Fibroblast of skin of back (primary cell): ENCODE results near the gene MLIP.
"Not testable (repeated sequence)": the region's sequence is repeated elsewhere in the genome, so short reads cannot be mapped to it uniquely, and the experiment has no call there.

ENCODE experiments used
- DNase-seq: peaks from one replicate; pipeline ENCODE4 v3.0.0-alpha.2; 2013

Gene MLIP

DNA sequence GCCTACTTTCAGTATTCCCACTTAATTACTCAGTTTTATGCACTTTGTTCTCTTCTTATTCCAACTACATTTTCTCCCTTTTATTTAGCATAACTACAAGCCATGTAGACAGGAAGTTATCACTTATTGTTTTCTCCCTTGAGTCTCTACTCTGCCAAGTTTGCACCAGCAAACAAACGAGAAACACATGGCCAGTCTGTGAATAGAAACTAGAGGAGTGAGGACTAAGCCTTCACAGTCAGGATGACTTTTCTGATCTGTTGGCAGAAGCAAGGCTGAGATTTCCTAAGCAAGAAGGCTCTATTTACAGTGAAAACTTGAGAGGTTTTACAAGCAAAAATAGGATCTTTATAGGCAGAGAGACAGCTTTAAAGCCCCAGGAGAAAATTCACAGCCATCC lies 127.2 kb downstream of the MLIP start:
- peak; percentile 24 for DNase-seq

DNA sequence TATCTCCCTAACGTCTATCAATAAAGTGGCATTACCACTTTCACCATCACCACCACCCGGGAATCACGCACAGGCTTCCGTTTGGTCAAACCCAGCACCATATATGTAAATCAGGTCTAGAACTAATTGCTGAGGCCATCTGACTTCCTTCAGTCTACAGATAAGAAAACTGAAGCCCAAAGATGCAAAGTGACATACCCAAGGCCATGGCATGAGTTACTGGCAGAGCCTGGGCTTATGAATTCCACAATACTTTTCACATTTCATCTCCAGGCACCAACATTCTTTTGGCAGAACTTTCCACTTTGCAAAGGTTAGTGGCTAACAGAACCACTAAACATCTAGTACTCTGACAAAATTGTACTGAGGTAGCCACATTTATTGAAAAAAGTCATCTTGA lies 132.5 kb downstream of the MLIP start:
- no peak for DNase-seq

DNA sequence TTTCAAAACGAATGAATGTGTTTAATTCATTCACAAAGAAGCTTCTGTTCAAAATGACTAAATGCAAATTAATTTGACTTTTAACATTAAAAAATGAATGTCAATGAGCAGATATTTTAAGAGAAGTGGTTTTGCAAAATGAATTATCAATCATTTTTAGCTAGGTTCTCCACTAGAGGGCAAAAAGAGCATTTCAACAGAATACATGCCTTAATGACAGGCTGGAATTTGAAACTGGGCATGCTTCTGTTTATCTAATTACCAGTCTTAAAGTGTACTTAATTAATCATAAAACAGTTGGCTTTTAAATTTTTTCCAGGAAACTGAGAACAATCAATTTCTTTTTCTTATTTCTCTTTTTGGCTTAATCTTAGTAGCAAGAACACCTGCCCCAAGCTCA lies 133.2 kb downstream of the MLIP start:
- DNase-seq: peak; percentile 23

DNA sequence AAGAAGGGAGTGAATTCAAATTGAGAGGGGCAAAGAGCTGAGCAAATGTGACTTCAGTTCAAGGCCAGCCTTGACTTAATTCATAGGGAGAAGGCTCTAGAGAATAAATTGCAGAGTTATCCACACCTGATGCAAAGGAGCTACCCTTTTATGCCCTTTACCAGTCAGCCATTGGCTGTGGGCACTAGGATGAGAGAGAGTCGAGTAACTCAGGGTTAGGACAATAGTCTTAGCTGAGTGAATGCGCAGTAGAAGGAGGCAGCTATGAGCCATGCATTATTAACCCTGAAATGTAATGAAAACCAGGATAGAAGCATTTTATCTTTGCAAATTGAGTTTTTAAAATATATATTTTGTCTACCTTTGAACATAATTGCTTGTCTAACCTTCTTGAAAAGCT lies 134.0 kb downstream of the MLIP start:
- DNase-seq: no peak

DNA sequence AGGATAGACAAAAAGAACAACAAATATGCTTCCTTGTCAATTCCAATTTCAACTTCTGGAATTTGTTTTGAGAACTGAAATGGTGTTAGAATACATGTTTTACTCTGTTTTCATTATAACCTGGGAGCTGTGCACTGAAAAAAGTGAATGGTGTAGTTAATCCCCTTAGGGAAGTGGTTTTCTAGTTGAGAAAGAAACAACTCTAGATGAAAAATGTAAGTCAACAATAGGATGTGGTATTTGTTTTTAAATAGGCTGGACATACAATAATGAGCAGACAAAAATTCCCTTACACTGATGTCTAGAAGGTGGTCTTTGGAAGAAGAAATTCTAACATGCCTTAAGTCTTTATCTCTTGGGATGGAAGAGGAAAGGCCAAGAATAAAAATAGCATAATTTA lies 137.1 kb downstream of the MLIP start:
- no peak for DNase-seq

DNA sequence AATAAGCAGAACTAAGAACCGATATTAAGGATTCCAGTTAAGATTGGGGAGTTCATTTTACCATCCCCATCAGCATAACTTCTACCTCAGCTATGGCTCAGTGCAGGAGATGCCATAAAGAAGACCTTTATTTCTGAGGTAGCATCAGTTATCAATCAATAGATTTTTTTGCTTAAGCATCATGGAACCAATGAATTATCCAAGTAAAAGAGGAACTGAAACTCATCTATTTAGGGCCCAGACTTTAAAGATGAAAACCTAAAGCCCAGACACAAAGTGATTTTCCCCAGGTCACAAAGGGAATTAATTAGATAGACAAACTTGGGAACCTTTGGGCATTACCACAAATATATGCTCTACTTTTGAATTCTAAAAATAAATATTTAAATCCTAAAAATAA lies 137.8 kb downstream of the MLIP start:
- DNase-seq: no peak

DNA sequence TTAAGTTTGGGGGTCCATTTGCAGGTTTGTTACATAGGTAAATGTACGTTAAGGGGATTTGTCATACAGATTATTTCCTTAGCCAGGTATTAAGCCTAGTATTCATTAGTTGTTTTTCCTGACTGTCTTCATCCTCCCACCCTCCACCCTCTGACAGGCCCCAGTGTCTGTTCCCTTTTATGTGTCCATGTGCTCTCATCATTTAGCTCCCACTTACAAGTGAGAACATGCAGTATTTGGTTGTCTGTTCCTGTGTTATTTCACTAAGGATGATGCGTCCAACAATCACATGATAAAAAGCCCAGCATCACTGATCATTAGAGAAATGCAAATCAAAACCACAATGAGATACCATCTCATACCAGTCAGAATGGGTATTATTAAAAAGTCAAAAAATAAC lies 138.6 kb downstream of the MLIP start:
- DNase-seq: not testable (repeated sequence)

DNA sequence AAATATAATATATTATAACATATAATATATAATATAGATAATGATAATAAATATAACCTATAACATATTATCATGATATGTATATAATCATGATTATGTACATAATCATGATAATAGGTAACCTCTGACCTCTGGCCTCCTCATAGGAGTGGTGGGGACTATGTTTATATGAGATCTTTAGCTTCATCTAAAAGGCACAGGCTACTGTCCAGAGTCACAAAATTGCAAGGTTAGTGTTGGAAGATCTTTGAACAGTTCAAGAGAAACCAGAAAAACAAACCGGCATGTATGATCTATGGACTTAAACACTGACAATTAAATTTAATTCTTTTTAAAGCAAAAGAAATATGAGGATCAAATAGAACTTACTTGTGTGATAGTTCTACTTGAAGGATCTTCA lies 141.3 kb downstream of the MLIP start:
- no peak for DNase-seq

DNA sequence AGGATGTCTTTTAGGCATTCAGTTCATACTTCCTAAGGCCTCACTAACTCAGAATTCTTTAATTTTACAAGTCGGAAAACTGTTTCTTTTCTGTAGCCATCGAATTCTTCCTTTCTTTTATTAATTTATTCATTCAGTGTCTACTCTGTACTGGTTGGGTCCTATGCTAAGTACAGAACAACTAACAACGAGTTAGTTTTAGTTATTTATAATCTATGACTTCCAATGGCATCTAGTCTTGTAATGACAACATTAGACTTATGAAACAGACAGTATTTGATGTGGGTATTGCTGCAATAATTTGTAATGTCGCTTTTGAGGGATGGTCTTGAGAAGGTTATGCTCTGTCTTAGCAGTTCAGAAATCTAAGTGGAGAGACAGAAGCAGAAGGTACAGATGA lies 141.7 kb downstream of the MLIP start:
- no peak for DNase-seq

DNA sequence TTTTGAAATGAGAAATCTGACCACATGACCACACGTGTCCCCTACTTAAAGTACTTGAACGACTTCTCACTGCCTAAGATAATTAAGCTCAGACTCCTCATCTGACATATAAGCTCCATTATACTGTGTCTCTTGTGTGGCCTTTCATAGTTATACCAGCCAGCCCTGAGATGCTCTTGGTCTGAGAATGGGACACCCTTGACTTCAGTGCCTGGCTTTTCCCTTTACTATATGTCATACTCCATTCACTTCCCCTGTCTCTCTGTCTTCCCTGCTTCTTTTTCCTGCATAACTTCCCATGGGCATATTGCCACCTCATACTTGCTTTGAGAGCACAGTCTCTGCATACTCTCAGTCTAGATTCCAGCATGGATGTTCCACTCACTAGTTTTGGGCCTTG lies 143.6 kb downstream of the MLIP start:
- DNase-seq: no peak

DNA sequence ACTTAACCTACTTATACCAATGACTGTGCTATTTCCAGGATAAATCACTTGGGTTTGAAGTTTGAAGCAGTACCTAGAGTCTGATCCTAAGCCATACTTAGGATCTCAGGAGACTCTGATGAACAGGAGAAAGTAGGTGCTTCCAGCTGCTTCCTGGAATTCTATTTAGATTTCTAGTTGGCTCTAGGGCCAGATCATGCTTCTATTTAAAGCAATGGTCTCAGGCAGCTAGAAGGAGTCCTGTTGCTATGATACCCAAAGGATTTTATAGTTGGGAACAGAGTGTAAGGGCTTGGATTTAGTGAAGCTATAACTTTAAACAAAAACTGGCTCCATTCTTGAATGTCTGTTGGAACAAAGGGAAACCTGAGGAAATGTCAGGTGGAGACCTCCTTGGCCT lies 144.6 kb downstream of the MLIP start:
- peak; percentile 19 for DNase-seq

DNA sequence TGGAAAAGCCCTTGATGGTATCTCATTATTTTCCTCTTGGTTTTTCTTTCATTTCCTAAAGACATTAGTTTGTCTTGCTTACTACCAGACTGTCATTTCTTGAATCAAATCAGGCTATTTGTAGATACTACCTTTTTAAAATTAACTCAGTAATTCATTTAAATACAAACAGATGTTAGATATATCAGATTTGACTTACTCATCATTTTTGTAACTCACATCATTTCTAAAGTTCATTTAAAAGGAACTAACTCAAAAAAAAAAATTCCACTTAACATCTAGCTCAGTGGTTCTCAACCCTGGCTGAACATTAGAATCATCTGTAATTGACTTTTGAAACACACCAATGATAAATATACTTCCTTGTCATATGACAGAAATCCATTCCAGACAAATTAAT lies 148.8 kb downstream of the MLIP start:
- no peak for DNase-seq

DNA sequence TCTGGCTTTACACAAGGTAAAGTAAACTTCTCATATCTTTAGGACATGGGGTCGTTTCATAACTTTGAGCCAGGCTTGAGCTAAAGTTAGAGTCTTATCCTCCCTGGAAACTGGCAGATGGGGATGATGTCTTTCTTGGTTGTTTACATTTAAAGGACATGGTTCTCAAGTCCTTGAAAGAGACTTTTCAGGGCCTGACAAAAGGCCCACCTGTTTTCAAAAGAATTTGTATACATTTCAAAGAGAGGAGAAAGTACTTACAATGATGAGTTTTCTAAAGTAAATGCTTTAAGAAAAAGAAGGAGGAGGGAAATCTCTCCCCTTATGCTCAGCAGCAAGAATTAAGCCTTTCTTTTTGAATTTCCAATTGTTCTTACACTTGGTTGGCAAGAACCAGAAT lies 151.3 kb downstream of the MLIP start:
- no peak for DNase-seq

DNA sequence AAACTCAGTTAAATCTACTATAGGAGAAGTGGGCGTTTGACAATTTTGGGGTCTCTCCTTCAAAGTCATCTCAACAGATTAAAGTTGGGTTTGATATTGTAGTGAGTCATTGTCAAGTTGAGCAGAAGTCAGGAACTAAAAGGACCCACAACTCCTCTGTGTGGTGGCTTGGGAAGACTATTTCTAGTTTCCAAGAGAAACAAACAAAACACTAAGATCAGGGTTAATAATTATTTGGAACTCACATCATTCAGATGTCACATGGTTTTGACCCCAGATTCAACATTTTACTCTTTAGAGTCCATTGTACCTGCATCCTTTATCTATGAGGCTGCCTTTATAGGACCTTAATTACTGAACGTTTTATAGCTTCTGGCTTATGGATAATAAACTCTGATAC lies 151.7 kb downstream of the MLIP start:
- DNase-seq: no peak

DNA sequence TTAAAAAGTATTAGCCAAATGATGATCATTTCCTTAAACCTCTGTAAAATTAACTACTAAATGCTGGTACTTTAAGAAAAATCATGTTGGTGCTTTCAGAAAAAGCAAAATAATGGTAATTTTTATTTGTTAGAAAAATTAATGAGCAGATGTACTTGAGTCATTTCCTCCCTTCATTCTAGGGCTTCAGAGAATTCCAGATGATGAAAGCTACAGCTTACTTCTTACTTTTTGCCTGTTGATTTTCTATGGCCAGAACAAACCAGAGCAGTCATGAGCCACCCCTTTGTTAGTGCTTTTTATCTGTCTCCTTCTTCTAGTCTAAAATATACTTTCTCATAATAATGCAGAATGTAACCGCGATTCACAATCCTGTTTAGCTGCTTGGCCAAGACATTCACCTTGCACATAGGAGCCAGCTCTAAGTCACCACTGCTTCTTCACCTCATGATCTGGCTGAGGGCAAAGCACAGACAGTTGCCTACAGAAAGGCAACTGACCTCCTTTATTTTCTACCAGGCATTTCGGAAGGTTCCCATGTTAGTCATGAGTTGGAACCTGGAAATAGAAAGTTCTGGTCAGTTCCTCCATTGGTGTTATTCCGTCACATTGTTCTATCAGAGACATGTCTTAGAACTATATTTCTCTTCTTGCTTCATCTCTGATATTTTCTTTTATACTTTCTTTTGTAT lies 153.5 kb downstream of the MLIP start:
- no peak for DNase-seq

DNA sequence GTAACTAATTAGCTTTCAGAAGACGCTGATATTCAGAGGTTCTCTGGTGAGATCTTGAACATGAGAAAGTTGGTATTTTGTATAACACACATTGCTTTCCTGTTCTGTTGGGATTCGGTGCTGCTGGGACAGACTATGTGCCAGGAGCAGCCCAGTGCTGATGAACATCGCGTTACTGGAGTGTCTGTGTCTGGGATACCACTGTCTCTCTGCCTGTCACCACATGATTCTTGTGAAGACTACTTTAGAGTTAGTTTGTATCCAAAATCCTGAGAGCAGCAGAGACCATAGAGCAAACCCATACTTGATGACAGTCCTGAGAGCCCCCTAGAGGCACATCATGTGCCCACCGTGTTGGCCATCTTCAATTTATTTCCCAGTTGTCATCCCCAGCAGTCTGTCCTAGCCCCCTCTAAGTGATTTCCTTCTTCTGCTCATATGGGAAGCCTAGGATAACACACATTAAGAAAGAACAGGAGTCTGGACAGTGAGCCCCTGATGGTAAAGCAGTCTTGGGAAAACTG lies 155.2 kb downstream of the MLIP start:
- no peak for DNase-seq

DNA sequence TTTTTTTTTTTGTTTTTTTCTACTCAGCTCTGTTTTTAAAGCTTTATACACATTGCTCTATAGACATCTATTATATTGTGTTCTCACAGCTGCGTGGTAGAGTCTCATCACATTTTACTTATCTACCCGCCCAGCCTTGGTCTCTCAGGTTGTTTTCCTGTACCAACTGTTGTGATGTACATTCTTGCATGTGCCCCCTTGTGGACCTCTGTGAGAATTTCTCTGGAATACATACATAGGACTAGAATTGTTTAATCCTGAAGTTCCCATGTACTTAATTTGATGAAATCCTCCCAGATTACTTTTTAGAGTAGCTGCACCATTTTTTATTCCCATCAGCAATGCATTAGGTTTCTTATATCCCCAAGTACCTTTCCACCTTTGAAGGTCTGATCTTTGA lies 156.6 kb downstream of the MLIP start:
- peak; percentile 38 for DNase-seq

DNA sequence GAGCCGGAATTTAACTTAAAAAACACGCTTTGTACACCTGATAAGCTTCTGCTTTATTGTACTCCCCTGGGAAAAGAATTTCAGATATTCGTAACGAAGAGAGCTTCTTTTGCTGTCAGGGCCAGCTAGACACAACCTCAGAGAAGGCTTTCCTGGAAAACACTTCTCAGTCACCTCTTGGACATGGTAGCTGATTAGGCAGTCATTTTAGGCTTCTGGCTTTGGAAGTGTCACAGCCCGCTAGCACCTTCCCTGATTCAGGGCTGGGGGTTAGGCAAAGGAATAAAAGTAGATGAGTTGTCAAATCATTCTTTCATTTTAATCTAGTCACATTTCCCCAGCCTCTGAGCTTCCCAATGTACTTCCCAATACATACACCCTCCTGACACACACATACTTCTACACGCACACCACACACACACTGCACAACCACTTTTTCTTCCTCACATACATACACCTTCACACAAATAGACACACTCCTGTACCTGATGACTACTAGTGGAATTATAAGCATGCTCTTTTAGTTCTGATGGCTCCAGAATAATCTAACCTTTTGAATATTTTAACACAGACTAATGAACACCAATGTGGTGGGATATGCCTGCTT lies 162.1 kb downstream of the MLIP start:
- DNase-seq: no peak

DNA sequence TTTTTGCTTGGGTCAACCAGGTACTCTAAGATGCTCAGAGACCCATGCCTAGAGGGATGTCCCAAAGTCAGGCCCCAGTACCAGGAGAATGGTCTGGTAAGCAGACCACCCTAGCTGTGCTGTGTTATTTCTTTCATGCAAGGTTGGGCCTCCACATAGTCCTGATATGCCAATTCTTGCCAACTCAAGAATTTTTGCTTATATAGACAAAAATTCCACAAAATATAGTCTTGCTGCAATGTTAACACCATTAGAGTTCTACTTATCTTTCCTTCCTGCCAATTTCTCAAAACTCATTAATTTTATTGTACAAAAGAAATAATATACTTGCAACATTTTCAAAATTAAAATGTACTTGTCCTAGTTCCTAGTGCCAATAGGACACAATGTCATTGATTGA lies 163.1 kb downstream of the MLIP start:
- DNase-seq: no peak

DNA sequence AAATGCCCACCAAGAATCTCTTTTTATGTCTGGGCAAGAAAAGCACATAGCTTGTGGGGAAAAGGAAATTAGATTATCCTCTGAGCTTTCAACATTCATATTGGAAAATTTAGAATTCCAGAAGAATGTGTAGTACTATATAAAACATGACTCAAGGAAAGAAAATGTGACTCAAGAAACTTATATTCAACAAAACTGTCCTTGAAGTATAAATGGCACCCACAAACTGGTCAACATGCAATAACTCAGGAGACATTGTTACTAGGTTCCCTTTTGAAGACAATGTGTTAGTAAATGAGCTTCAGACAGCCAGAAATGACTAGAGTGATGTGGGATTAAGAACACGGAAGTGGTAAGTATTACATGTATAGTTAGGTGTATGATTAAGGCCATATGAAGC lies 170.9 kb downstream of the MLIP start:
- DNase-seq: peak; percentile 91

DNA sequence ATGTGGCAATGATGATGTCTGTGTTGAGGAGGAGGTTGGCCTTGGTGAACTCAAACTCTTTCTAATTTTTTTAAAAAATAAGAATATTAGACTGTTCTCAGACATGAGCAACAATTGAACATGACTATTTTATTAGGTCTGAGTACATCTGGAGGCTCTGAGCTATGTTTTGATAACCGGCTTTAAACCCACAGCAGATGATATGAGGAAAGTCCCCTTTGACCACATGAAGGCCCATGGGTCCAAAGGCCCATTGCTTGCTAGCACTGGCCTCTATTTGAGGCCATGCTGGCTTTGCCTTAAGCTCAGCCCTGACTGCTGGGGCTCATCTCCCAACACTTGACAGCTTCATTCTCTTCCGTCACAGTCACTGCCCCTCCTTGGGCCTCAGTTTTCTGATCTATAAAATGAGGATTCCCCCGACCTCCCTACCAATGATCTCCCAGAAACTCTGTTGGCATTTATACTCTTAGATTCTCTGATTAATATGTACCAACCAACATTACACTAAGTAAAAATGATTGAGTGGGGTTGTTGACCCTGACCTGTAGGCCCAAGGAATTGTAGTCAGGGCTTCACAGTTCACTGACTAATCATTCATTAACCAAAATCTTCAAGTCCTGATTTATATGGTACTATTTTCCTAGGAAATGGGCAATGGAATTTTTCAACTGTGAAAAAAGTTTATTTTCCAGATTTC lies 173.1 kb downstream of the MLIP start:
- DNase-seq: no peak

DNA sequence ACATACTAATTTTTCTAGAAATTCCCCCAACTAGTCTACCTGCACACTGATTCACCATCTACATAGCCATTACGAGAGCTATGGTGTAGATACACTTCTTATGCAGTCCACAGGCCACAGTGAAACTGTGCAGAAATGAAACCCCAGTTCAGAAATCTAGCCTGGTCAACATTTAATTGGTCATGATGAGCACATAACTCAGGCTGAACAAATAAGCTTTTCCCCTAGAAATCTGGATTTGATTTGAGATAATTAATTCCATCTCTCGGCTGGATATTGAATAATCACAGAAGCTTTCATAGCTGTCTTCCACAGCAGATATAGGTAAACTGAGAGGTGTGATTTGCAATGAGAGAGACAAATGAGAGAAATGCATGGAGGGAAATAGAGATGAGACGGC lies 174.4 kb downstream of the MLIP start:
- DNase-seq: no peak

DNA sequence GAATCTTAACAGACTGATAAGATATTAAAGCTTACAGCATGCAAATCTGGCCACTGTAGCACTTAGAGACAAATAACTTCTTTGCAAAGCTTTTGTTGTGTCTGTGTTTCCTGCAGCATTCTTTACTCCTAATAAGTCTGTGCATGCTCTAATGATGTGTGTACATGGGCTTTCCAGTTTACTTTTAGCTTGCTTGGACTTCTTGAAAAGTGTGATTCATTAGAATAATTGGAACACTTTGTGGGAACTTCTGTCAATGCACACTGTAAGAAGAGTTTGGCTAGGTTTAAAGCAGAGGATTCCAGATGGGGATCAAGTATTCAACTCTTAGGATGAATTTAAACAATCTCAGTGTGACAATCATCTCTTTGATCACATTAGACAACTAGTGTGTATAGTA lies 174.9 kb downstream of the MLIP start:
- DNase-seq: no peak

DNA sequence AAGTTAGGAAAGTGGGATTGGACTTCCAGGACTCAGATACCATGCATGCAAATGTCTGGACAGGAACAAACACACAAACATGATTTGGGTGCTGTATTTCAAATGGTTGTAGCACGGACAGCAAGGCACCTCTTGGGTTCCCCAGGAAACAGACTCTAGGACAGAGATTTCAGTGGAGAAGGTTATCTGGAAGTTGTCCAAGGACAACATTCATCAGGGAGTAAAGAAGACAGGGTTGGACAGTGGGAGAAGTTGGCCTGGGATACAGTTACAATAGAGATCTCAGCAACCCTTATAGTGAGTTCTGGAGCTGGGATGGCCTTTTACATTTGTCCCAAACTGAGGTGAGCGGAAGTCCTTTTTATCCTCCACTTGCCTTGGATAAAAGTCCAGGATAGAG lies 177.2 kb downstream of the MLIP start:
- DNase-seq: no peak
